Measurements from ENCODE around the gene DNAAF3. TPM values are rescaled to one million over a fixed set of nuclear protein-coding genes. Genes with fewer than 3 reads are reported as not detected.
"Not testable (repeated sequence)": the region's sequence is repeated elsewhere in the genome, so short reads cannot be mapped to it uniquely, and the experiment has no call there.

Gene DNAAF3
- total and polyA plus RNA-seq, 8 donors = 1.2 to 3.3 (median 2.6) TPM

DNA sequence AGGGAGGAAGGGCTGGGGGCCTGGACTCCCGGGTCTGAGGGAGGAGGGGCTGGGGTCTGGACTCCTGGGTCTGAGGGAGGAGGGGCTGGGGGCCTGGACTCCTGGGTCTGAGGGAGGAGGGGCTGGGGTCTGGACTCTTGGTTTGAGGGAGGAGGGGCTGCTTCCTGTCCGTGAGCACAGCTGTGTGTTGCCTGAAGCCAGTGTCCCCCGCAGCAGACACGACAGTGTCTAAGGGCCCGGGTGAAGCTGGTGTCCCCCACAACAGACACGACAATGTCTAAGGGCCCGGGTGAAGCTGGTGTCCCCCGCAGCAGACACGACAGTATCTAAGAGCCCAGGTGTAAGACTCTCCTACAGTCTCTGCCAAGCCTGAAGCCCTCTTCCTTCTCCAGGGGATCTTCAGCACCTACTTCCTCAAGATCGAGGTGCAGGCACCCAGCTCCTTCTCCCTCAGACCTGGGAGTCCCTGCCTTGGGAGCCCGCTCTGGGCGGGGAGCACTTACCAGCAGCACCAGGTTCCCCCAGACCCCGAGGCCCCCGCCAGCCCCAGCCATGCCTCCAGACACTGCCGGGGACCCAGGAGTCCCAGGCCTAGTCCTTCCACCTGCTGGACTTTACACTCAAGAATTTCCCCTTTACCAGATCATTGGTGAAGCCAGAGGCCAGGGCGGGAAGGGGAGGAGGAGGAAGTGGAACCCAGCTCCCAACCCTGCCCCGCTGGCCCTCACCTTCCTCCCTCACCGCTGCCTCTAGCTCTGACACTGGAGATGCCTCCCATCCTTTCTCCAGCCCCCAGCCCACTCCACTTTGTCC is 42.7 kb upstream of the DNAAF3 start, which contains the start of gene PTPRH:
TSS of gene PTPRH (minus strand) at position 622 of the 813 bp plus-strand sequence. CDS start at position 554, 68 bp downstream.
- Histone ChIP-seq H3K4me1 (peaks cover 15 to 23% (median 15%) of the 10 kb centered on the region in 3 donors), H3K4me3 (no peak within 1 kb of the TSS), H3K27me3 (no peaks in the 10 kb centered on the region), H3K36me3 (peaks cover 0 to 2% (median 0%) of the 10 kb centered on the region in 3 donors), H3K27ac (peak within 1 kb of the TSS; percentile 64 to 84 (median 76)), H3K9me3 (no peaks in the 10 kb centered on the region)
- DNase-seq = peak in 5 of 6 donors; percentile 30 to 75 (median 45)
- 65 to 72% methylated on average over 15 to 17 of the region's 18 CpGs for WGBS, 2 donors
- TF ChIP-seq CTCF (IDR thresholded peaks at IDR 0.05) = no peak
- intact Hi-C loops (cut with DNase I) = no loop called here
- FAIRE-seq = no peak
- ATAC-seq = peak in 3 of 4 donors; percentile 35 to 60 (median 39)

DNA sequence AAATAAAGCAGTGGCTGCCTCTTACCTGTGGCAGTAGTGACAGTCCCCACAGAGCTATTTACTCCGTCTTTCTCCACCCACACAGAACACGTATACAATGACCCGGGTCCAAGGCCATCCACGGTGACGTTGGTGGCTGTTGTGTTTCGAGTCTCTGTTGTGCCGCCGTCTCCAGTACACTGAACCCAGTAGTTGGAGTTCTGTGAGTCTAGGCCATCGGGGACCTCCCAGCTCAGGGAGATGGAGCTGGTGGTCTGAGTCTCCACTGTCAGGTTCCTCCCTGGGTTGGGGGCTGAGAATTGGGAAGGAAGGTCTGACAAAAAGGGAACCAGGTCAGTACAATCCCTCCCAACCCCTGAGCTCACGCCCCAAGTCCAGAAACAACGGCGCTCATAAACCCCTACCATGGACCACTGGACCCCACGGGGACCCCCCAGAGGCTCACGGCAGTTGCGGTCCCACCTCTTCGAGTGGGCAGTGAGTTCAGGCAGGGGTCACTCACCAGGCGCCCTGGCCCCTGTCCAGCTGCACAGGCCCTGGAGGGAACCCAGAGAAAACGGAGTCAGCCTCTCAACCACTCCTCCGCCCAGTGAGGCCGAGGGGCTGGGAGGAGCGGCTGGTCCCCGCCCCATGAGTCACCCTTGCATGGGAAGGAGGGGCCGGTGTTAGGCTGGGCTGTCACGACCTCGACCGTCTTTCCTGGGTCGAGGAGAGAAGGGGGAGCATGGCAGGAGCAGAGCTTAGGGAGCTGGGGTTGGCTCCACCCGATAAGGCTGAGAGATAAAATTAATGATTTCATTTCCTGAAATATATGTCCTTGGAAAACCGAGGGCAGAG is 40.5 kb upstream of the DNAAF3 start:
- TF ChIP-seq CTCF (IDR thresholded peaks at IDR 0.05) = no peak
- Histone ChIP-seq H3K27me3 (no peaks in the 10 kb centered on the region), H3K9me3 (no peaks in the 10 kb centered on the region), H3K4me3 (peak overlapping the region; percentile 1 to 46 (median 22)), H3K27ac (peak overlapping the region; percentile 77 to 92 (median 89)), H3K4me1 (peaks cover 15 to 23% (median 15%) of the 10 kb centered on the region in 3 donors), H3K36me3 (peaks cover 0 to 3% (median 0%) of the 10 kb centered on the region in 3 donors)
- DNase-seq (peak; percentile 89 to 96 (median 92)), FAIRE-seq (no peak), ATAC-seq (peak; percentile 88 to 93 (median 90))
- WGBS, 2 donors = 13 to 14% methylated on average over 29 of the region's 29 CpGs
- intact Hi-C loops (cut with DNase I) = no loop called here

GRCh38 chr19:55202199-55202598 is 35.8 kb upstream of the DNAAF3 start:
- intact Hi-C loops (cut with DNase I); H3K27ac ChIP-seq; FAIRE-seq; H3K27me3 ChIP-seq; H3K9me3 ChIP-seq; H3K36me3 ChIP-seq; H3K4me1 ChIP-seq; ATAC-seq; H3K4me3 ChIP-seq; DNase-seq: not testable (repeated sequence)
- WGBS, 2 donors = 78 to 83% methylated on average over 10 of the region's 10 CpGs

DNA sequence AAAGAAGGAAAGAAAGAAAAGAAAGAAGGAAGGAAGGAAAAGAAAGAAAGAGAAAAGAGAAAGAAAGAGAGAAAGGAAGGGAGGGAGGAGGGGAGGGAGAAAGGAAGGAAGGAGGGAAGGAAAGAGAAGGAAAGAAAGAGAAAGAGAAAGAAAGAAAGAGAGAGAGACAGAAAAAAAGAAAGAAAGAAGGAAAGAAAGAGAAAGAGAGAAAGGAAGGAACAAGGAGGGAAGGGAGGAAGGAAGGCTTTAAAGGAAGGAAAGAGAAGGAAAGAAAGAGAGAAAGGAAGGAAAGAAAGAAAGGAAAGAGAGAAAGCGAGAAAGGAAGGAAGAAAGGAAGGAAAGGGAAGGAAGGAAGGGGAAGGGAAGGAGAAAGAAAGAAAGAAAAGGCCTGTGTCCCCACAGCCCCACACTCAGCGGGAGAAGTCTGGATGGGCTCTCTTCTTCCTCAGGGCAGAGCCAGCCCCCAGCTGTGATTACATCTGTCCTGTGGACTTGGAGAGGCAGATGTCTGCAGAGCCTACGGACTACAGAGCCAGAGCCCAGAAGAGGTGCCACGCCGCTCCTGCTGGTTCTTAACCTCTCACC is 33.3 kb upstream of the DNAAF3 start:
- intact Hi-C loops (cut with DNase I) = no loop called here
- Histone ChIP-seq H3K27ac (no peak overlapping the region), H3K9me3 (no peaks in the 10 kb centered on the region), H3K4me3 (no peak overlapping the region), H3K27me3 (no peaks in the 10 kb centered on the region), H3K36me3 (peaks cover 0 to 10% (median 0%) of the 10 kb centered on the region in 3 donors), H3K4me1 (no peaks in the 10 kb centered on the region)
- FAIRE-seq (no peak), ATAC-seq (no peak), DNase-seq (no peak)
- no peak for TF ChIP-seq CTCF (IDR thresholded peaks at IDR 0.05)
- WGBS, 2 donors = 72 to 74% methylated on average over 5 of the region's 5 CpGs

DNA sequence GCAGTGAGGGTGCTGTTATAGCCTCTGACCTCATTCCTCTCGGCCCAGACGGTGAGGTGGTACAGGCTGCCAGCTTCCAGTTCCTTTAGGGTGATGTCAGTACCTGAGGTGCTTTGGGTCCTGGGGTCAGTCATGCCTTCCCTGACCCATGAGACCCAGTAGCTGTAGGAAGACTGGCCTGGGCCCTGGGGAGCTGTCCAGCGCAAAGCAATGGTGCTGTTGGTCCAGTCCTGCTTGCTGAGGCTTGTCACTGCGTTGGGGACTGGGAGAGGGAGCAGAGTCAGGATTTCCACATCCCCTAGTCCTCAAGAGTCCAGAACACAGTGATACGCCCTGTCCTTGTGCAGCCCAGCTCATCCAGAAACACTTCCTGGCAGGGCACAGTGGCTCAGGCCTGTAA is 32.2 kb upstream of the DNAAF3 start:
- Histone ChIP-seq H3K36me3 (peaks cover 0 to 7% (median 0%) of the 10 kb centered on the region in 3 donors), H3K27ac (no peak overlapping the region), H3K4me3 (no peak overlapping the region), H3K9me3 (no peaks in the 10 kb centered on the region), H3K27me3 (no peaks in the 10 kb centered on the region), H3K4me1 (no peaks in the 10 kb centered on the region)
- ATAC-seq = no peak
- FAIRE-seq = no peak
- TF ChIP-seq CTCF (IDR thresholded peaks at IDR 0.05) = no peak
- WGBS, 2 donors = 63 to 68% methylated on average over 5 of the region's 5 CpGs
- intact Hi-C loops (cut with DNase I) = no loop called here
- DNase-seq = no peak

All from pancreas (tissue), 10 donors.